NCI-H510A treated with DMSO at 0.1 percent for 48 hours (cell line): ENCODE results near the gene ATP1A1.
A peak's percentile ranks its signal among the peaks of the same experiment; 100 is the strongest.

Source experiments
- DNase-seq: peaks from one replicate; lab custom pipeline; 2025; lab: John Stamatoyannopoulos, UW

ATP1A1 gene

DNA sequence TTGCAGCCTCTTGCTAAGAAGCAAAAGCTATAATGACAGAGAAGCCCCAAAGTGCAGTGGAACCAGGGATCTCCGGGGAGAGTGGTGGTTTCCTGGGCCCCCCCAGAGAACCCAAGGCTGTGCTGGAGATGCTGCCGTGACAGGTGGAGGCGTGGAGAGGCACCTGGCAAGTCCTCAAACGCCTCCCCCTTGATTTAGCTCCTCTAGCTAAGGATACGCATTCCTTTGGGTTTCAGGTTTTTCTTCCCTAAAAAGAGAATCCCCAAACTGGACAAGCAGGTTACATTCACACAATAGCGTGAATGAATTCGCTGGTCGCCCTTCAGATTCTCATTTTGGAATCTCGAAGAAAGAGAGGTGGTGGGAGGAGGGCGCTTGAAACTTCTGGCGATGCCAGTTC lies 853 bp upstream of the ATP1A1 start:
- DNase-seq = no peak

DNA sequence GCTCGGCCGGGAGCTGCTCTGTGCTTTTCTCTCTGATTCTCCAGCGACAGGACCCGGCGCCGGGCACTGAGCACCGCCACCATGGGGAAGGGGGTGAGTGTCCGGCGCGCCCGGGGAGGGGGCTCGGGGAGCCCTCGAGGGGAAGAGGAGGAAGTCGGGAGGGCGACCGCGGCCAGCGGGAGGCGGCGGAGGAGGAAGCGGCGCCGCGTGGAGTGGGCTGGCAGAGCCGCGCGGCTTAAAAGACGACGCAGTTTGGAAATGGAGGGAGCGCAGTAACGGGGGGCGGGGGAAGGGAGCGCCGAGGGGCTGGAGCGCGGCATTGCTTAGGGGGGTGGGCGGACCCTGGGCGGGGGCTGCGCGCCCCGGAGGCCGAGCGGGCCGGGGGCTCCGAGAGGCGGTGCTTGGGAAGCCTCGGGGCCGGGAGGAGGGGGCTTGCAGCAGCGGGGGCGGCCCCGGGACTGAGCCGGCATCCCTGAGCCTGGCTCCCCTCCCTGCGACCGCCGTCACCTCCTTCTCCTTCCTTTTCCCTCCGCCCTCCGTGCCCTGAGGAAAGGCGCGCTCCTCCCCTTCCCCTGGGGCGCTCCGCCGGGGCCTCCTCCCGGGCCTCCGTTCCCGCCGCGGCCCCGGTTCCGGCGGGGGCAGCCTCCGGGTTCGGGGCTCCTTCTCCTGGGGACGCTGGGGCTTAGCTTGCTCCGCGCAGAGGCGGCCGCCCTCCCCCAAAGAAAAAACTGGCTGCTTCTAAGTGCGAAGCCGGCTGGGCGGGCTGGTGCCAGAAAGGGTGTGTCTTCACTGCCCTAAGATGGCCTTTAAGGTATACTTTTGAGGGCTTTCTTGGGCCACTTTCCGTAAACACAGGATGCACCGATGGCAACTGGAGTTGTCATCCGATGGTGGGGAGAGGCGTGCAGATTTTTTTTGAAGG lies 648 bp downstream of the ATP1A1 start:
- peak; percentile 29 for DNase-seq

DNA sequence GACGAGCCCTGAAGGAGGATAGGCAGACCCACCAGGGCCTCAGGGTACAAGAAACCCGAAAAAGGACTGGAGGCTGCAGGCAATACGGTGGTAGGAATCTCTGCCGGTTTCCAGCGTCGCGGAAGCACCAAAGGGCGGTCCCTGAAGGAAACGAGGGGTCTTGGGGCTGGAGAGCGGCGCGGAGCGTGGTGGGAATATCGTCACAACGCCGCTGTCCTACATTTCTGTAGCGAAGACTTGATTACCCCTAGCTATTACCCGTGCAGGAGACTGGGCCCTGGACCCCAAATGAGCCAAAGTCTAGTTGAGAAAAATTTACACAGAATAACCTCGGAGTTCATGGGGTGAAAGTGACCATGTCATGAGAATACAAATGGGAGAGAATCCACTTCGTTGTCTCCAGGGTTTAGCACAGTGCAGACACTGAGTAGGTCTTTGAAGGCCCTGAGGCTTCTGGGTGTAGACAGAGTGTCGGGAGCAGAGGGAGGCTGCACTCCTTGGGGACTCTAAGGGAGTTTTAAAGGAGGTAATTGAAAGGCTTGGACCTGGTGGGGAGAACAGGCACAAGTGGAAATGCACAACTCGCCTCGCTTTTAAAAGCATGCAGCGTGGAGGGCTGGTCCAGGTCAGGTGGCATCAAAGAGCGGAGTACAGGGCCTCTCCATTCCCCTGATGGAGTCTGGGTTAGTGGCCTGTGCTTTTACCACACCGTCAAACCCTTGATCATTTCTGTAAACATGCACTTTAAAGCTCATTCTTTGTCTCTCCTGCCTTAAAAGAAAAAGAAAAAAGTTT lies 1.5 kb downstream of the ATP1A1 start:
- DNase-seq = peak; percentile 36

DNA sequence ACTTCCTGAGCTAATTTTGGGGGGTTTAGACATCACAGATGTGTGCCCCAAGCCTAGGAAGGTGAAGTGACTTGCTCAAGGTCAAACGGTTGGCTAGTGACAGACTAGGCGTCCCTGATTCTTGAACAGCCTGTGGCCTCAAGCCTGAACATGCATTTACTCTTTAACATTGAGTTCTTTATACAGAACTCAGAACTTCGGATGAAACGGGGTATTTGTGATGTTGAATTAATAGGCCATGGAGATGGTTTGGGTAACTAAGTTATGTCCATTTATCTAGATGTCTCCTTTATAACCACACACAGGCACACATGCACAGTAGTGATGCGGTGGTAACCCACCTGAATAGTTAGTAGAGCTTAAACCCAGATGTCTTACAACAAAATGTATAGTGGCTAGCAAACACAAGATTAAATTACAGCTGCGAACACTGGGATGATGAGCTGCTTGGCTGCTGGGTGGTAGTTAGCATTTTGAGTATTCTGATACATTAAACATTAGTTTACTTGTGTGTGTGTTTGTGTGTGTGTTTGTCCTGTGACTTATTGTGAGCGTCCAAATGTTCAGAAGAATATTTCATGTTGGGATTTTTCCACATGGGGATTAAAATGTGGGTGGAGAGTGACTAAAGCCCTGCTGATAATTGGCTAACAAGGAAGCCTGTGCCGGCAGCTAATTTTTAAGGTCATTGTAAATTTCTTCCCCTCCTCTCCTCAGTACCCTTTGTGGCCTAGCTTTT lies 2.3 kb downstream of the ATP1A1 start:
- peak; percentile 37 for DNase-seq

DNA sequence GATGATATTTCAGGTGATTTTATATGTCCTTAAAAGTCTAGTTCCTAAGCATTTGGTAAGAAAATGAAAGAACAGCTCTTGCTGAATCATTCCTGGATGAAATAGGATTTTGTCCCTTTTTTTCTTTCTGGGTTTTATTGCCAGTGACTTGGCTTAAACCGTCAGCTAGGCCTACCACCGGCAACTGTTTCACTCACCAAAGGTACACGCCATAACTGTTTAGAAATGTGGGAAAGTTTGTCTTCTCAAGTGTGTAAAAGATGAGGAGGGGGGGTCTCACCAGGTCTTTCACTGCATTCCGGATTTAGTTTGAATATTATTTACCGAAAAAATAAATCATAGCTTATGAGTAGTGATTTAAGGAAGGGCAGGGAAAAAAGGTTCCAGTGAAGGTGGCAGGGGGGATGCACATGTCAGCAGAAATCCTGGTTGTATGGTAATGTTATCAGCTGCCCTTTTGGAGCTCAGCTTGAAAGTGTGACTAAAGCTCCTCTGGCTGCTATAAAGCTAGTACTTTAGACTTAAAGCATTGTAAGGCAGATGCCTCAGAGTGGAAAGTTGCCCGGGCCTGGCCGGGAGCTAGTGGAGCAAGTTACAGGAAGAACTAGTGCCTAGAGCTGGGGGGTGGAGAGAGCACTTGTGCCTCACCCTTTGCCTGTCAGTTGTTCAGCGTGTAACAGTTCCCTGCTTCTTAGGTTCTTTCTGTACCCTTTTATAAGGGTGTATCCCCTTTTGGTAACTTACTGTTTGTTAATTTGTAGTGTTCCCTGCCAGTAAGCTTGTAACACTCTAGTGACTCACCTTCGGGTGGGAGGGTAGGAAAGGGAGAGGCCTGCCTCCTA lies 3.1 kb downstream of the ATP1A1 start:
- DNase-seq = peak; percentile 54

DNA sequence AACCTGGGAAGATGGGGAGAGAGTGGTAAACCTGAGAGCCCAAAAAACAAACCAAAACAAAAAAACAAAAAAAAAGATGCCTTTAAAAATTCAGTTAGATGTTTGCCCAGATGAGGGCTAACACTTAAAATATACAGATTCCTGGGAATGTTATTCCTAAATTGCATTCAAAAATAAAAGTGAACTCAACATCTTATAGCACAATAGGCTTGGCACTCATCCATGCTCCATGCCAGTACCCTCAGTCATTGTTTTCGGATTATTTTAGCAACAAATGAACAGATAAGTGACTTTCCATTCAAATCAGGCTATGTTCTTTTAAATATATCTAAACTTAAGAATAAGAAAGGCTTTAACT lies 3.7 kb downstream of the ATP1A1 start:
- DNase-seq = no peak

DNA sequence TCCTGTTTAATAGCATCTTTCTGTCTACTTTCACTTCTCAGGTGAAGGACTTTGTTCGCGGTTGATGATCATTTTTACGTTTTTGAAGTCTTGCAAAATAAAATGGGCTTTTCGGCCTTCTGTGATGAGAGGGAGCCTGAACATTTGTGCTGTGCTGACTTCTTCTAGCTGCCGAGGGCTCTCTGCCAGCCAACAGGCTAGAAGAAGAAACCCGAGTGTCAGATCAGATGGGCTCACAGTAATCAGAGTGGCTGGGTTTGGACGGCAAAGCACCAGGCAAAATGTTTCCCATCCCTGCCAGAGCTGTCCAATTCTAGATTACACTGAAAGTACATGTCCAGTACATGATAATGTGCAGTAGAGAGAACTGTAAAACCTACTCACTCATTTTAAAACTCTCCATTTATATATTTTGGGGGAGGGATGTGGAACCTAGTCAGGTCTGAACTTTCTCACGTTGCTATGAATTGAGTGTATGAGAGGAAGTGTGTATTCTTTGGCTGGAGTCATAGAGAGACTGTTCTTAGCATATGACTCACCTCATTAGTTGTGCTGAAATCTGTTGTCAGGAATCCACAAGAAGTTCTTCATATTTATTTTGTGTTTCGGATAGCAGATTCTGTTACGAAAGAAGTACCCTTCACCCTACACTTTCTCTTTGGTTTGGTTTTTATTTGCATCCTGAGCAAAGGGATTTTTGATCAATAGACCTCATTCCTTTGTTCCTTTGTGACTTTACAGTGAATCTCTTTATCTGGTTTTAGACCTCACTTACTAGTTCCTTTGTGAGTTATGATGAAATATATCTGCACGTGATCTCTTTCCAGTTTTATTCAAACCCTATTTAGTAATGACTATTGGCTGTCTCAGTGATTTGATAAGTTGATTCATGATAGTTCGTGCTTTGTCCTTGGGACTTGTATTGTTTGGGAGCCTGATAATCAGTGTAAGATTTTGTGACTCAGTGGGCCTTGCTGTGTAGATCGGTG lies 4.8 kb downstream of the ATP1A1 start:
- peak; percentile 33 for DNase-seq

DNA sequence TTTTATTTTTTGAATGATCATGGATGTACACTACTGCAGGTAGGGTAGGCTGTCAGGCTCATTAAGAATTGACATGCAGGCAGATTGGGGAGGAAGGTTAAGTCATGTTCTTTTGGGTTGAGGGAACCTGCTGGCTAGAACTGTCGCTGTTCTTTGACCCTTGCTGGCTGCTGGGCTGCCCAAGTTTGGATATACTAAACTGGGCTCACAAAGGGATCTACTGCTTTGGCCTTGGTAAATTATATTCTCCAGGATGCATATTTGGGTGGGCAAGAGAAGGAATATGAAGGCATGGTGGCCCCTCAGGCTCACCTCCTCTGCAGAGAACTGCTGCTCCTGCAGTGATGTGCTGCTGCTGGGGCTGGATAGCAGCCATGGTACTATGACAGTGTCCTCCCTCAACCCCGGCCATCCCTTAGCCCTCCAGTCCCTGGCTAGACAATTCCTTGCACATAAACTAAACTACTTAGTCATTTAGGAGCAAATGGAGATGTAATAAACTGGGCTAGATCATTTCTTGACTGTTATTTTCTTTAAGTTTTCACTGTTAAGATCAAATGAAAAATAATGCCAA lies 6.1 kb downstream of the ATP1A1 start:
- DNase-seq = no peak

DNA sequence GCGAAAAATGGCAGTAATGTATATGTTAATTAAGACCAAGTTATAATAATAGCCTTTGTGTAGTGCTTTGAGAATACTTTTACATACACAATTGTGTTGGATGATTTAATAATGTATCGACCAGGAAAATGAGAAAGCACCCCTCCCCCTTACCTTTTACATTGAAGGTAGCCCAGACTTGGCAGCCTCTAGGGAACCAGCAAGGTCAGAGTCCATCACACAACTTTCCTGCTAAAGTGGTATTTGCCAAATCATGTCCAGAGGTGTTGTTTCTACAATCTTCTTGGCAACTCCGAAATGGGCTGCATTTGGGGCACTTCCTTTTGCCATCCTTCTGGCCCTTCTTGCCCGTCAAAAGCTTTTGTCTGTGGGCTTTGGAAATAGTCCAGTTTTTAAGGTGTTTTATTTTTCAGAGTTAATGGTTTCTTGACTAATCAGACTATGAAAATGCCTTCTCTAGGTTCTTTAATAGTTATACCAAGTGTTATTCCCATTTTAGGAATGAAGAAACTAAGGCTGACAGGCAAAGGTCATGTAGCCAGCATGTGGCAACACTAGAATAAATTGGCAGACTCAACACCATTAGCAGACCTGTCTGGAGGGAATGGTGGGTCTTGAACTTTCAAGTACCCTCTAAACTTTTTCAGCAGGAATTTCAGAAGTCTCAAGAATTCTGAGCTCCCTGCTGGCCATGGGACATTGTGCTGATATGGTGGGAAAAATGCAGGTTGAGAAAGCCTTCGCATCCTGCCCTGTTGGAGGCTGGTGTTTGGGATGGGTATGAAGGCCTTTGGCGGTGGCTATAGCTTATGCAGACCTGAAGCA lies 6.8 kb downstream of the ATP1A1 start:
- DNase-seq = no peak

DNA sequence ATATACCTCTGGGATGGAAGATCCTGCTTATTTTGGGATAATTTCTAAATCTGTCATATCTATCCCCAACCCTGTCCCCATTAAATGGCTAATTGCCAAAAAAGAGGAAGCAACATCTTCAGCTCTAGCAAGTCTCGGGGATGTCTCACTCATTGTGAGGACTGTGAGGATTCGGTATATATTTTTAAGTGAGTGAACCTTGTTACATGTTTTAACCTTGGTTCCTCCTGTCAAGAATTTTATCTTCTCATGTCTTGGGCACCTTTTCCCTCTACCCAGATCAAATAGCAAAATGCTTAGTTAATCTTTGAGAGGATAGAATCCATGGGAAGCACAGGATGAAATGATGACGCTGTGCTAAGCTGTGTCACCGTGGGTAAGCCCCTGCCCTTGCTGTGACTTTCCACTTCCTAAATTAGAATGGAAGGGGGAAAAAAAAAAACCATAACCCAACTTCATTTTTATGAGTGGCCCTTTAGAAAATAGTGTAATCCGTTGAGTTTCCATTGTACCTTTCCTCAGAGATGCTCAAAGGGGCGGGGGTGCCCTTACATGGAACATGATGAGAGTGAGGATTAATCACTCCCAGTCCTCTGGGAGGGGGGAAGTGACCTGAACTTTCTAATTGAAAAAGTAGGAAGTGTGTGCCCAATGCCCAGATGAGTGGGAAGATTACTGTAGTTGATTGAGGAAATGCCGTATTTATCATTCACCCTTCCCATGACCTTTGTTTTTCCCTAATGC lies 7.6 kb downstream of the ATP1A1 start:
- DNase-seq = no peak

DNA sequence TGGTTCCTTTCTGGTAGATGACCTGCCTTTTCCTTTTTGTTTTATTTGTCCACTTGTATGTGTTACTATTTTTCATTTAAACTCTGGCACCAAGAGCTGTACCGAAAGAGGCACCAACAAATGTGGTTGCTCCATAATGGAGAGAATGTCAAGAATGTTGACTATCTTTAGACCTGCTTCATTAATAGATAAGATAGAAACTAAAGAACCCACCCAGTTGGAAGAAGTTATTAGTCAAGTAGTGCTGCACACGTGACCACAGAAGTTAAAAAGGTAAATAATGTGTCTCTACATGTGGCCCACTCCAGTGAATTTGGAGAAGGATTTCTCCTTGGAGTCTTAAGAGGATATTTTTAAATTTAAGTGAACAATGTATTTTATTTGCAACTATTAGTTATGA lies 9.3 kb downstream of the ATP1A1 start:
- no peak for DNase-seq

DNA sequence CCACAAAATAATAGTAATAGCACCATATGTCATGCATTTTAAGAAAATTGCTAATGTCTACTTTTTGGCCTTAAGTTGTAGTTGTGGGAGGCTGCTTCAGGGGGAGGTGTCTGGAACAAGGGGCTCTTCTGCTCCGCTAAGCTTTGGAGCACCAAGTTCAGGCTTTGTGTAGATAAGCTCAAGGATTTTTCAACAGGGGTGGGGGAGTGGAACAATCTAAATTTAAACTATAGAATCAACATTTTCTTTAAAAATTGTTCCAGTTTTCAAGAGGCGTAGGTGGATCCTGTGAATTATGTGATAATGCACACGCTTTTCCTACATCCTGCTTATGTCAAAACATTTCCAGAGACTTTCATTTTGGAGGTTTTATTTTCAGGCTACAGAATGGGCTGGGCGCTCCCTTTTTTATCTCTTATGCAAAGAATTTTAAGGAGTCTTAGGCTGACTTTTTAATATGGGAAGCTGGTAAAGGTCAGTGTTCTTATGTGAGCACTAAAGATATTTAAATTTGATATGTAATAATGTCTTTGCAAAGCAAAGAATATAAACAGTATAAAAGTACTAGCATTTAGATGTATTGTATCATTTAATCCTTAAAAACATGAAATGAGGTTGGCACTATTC lies 9.9 kb downstream of the ATP1A1 start:
- DNase-seq = no peak

DNA sequence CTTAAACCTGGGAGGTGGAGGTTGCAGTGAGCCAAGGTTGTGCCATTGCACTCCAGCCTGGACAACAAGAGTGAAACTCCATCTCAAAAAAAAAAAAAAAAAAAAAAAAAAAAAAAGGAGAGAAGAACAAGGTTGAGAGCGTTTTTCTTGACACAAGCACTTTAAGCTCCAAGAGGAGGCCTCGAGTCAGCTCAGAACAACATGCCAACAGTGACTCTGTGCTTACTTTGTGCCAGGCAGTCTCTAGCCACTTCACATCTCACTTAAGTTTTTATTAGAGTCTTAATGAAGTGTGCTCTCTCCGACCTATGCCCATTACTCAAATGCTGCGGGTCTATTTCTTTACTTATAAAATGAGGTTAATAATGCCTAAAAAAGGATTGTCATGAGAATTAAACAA lies 13.0 kb downstream of the ATP1A1 start:
- DNase-seq = no peak

DNA sequence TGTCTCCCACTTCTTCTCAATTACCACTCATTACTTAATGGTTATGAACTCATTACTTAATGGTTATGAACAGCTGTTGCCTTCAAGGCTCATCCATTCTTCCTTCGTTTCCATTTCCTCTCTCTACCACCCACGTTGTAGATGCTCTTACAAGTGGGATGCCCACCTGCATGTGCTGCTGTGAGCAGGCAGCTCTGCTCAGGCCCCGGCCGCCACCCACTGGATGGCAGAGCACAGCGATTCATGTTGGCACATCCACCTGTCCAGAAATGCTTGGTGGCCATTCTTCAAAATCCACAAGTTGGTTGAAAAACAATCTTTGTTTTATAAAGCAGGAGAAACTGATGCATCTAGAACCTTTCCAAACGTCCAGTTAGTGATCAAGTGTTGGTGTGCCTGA lies 14.5 kb downstream of the ATP1A1 start:
- no peak for DNase-seq

DNA sequence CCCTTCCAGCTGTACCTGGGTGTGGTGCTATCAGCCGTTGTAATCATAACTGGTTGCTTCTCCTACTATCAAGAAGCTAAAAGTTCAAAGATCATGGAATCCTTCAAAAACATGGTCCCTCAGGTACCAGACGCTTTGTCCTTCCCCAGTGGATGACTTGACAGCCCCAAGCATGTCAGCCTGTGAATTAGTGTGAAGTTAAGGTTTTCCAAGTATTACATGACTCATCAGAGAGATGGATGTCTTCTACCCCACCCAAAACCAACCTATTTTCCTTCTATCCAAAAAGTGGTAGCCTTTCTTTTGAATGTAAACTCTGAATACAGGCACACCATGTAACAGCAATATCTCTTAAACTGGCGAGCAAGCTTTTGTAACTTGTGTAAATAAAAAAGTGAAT lies 15.1 kb downstream of the ATP1A1 start:
- DNase-seq = no peak

DNA sequence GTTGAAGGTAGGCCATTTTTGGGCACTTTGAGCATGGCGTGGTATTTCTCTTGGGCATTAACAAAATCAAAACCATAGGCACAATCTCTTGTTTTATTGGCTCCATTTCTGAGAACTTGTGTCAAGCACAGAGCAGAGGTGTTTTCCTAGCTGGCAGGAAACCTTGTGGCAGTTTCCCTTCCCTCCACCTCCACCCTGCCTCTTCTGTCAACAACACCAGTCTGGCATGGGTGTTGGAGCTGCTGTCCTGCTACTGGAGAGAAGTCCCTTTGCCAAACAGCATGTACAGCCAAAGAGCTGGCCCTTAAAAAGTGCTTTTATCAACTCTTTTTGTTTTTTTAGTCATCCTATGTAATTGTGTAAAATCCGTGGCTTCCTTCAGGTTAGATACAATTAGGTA lies 16.0 kb downstream of the ATP1A1 start:
- DNase-seq = no peak

DNA sequence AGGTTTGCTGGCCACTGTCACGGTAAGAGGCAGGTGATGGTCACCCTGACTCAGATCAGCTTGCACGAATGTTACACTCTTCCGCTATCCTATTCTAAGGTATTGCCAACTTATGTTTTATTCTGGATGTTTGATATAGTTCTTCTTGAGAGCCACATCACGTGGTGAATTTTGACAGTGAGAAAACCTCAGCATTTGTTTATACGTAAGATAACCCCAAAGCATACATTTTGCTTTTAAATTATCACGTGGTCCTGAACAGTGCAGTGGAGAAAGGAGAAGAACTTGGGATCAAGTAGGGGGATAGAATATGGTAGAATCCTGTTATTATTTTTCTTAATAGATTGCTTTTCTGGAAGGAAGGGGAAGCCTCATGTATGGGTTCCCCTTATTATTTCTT lies 16.6 kb downstream of the ATP1A1 start:
- DNase-seq = no peak

DNA sequence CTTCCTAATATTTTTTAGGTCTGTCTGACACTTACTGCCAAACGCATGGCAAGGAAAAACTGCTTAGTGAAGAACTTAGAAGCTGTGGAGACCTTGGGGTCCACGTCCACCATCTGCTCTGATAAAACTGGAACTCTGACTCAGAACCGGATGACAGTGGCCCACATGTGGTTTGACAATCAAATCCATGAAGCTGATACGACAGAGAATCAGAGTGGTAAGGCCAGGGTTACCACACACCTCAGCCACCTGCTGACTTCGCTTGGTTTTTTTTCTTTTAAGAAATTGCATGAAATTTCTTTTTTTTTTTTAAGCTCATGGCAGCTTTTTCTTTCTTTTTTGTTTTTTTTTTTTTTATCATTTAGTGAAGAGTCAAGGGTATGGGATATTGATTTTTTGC lies 17.2 kb downstream of the ATP1A1 start:
- no peak for DNase-seq
